Stimulated activated CD8-positive, alpha-beta memory T cell treated with anti-CD3 and anti-CD28 coated beads, Interleukin-12 subunit alpha, Interleukin-12 subunit beta, amount 100 ng/mL, for 24 hours (primary cell): ENCODE data around the gene WRNIP1.
A peak's percentile ranks its signal among the peaks of the same experiment; 100 is the strongest.

Source experiments
- DNase-seq: peaks from one replicate; pipeline ENCODE4 v3.0.0-alpha.2; 2020; ENCODE audit errors: extremely low read depth

WRNIP1 gene

DNA sequence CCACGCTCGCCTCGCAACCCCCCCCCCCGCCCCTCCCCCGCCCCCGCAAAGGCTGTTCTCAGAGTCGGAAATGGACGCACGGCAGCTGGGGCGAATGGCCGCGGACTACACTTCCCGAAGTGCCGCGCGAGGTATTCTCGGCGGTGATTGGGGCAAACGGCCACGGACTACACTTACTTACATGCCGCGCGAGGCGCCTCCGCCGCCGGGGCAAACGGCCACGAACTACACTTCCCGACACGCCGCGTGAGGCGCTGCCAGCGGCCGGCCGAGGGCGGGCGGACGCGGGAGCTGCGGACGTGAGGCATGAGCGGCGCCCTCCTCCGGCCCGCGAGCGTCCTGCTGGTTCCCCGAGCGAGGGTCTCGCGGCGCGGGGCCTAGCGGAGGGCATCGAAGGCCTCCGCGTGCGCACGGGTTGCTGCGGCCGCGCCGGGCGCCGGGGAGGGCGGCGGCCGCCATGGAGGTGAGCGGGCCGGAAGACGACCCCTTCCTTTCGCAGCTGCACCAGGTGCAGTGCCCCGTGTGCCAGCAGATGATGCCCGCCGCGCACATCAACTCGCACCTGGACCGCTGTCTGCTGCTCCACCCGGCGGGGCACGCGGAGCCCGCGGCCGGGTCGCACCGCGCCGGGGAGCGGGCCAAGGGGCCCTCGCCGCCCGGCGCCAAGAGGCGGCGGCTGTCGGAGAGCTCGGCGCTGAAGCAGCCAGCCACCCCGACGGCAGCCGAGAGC is at the start of gene WRNIP1:
WRNIP1 (plus strand) TSS at position 228 of the 730 bp plus-strand sequence; CDS start at position 458, 230 bp downstream.
- DNase-seq, result peak; percentile 90

DNA sequence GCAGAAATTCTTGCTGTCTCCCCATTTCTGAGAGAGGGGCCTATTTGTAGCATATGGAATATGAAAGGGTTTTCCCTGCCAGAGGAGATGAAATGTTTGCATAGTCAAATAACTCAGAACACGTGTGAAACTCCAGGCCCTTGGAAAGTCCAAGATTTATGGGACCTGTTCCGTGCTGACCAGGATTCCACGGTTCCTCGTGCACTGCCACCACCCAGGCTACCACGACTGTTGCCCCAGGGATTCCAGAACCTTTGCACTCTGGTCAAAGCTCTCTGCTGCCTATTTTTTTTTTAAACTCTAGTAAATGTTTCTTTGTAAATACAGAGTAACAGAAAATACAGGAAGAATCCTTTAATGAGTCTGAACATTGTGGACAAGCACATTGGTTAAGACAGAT is 49.5 kb upstream of the WRNIP1 start:
- no peak for DNase-seq

DNA sequence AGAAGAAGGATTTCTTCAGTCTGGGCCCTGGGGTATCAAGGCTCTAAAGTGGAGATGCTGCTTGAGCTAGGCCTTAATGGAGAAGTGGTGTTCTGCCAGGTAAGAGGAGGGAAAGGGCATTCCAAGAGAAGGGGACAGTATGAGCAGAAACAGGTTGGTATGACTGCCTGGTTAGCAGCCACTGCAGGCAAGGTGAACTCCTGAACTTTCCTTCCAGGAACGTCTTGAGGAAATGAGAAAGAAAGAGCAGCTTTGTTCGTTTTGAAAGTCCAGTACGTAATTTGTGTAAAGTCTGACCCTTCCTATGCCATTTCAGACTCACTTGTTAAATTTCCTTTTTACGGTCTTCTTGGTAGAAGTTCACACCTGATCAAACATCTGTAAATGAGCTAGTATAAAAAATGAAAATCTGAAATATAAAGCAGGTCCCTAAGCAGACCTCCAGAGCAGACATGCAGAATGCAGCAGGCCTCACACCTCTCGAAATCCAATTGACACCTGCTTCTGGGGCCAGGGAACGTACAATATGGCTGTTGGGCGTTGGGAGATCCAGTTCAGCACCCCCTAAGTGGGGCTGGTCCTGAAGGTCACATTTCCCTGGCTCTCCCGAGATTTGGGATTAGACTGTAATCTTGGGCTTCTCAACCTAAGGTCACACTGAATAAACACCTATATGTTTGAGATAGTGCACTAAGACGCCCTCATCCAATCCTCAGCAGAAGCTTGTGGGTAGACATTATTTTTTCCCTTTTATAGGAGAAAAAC is 48.1 kb upstream of the WRNIP1 start:
- no peak for DNase-seq

DNA sequence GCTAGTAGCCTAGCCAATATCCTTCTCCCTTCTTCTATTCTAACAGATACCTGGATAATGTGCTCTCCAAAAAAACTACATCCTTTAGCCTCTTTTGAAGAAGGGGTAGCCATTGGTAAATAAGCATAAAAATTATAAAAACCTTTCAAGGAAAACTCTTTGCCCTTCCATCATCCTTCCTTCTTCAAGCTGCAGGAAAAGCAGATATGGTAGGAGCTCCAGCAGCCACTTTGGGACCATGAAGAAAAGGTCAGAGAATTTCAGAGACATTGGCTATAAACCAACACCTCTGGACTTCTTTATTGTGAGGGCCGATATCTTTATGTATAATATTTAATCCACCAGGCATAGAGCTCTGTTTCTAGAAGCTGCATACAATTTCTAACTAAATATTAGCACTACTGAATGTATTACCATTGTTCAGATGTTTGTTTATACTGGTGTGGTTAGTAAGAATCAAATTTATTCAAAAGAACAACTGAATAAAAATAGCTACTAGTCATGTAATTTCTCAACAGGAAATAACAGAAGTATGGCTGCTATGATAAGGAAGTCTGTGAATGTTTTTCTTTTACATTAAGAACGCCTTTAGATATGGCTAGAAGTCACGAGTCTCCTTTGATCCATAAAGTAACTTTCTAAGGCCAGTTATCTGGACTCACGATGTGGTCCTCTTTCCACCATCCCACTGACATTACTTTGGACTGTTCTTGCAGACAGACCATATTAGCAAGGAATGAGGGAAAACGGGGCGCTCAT is 46.7 kb upstream of the WRNIP1 start:
- no peak for DNase-seq

DNA sequence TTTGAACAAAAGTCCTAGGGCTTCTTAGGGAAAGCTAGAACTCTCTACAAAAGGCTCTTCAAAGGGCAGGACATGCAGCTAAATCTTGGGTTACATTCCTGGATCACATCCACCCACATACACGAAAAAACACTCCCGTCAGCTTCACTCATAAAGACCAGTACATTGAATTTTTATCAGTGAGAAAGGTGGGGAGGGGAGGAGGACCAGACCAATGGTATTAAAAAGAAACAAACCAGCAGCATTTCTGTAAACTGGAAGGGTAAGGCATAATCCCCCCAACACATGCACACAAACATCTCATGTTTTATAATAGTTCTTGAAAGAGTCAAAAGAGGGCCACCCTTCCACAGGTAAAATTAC is 46.1 kb upstream of the WRNIP1 start:
- no peak for DNase-seq

DNA sequence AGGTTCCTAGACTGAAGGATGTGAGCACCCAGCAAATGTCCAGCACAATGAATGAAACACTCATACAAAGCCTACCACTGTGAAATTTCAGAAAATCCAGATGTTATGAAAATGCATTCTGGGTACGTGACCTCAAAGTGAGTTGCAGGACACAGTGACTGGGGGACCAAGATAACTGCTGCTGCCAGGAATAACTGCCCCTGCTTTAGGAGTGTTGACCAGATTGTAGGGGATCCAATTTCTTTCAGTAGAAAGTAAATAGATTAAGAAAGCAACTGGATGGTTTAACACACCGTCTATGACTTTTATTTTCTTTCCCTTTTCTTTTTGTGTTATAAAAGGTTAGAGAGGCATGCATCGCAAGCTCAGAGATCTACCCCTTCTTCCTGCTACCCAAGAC is 44.0 kb upstream of the WRNIP1 start:
- DNase-seq, result no peak

DNA sequence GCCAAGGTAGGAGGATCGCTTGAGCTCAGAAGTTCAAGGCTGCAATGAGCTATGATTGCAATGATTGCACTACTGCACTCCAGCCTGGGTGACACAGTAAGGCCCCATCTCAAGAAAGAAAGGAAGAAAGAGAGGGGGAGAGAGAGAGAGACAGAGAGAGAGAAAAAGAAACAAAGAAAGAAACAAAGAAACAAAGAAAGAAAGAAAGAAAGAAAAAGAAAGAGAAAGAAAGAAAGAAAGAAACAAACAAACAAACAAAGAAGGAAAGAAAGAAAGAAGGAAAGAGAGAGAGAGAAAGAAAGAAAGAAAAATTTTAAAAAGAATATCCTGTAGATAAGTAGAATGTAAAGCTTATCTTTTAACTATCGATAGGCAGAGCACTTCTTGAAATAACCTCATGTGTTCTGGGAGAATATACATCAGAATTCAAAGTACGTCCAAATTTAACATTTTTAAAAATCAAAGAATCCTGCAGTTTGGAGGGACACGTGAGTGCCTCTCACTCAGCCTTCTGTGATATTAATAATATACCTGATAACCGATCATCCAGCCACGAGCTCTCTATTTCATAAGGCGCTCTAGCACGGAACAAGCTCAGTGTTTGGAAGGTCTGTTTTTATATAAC is 39.7 kb upstream of the WRNIP1 start:
- DNase-seq, result no peak

DNA sequence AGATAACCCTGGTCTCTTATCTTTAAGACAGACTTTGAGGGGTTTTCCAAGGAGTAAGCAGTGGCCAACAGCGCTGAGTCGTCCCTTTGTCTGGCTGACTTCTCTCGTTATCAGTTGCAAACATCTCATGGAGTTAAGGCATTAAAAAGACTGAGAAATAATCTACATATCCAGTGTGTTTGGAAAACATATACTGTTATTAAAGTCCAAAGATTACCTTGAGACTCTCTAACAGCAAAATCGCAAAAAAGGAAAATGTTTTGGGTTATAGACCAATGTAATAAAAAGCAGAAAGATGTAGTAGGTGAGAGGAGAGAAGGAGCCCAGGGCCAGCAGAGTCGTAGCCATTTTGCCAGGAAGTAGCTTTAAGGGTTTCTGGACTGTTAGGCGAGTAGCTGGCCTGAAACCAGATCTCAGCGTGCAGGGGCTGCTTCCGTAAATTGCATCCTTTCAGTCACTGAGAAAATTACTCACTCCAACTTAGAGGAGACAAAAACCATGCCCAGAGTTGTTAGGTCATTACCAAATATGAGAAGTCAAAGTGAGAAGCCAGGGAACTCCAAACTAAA is 39.1 kb upstream of the WRNIP1 start:
- no peak for DNase-seq

DNA sequence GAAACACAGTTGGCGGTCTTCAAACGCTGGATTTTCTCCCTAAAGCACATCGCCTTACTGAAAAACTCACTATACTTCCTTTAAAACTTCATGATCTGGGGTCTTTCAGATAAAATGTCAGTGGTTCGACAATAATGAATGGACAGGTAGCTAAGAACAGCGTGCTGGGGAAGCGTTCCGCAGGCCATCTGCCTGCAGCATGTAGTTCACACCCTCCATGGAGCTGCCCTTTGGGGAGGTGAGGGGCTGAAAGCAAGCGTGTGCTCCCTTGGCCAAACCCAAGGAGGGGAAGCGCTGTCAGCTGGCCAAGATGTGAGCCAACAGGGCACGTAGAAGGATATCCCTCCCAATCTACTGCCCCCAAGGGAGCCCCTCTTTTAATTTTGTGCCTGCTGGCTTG is 35.3 kb upstream of the WRNIP1 start:
- no peak for DNase-seq

DNA sequence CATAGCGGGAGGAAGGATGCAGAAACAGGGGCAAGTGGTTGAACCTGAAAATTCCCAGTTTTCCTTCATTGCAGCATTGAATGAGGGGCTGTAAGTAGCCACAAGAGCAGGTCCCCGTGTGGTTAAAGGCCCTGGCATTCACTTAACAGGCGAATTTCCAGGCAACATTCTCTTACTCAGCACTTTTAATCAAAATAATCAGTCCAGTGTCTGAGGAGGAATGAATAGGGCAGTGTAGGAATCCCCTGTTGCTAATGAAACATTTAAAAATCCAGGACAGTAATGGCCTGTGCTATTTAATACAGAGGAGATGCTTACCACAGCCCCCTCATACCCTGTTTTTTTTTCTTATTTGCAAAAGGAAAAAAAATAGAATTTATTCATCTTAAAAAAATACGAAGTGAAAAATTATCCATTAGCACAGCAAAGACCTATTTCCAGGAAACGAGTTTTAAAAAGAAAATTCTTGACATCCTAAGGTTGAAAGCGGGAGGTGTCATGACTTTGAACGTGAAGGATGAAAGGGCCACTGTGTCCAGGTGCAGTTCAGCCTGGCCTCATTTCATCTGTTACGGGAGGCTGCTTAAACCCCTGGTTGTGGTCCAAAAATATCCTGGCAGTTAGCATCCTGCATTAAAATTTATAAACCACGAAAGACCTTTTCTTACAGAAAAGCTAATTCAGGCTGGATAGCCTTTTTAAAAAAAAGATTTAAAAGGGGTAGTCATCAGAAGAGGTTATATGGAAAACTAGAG is 34.7 kb upstream of the WRNIP1 start:
- DNase-seq, result no peak

DNA sequence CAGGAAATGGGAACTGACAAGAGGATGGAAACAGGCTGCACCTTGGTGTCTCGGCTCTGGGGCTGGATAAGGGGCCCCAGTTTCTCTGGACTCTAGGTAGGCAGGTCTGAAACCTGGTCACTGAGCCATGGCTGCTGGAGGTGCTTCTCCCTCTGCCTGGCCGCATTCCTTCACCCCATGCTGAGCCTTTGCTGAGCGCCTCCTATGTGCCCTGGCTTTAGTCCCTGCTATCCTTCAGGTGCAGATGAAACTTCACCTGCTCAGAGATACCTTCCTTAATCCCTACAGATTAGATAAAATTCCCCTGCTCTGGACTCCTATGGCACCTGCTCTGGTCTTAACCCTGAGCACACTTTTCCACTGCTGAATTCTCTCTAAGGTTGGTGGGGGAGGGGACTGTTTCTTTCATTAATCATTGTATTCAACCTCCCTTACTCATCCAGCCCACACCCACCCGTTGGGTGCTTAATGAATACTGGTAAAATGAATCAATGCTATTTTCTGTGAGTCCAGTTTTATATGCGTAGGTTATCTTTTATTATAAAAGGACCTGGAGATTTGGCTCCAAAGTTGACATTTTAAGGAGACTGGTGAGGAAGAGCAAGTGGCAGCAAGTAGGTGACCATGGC is 33.8 kb upstream of the WRNIP1 start:
- DNase-seq, result no peak

DNA sequence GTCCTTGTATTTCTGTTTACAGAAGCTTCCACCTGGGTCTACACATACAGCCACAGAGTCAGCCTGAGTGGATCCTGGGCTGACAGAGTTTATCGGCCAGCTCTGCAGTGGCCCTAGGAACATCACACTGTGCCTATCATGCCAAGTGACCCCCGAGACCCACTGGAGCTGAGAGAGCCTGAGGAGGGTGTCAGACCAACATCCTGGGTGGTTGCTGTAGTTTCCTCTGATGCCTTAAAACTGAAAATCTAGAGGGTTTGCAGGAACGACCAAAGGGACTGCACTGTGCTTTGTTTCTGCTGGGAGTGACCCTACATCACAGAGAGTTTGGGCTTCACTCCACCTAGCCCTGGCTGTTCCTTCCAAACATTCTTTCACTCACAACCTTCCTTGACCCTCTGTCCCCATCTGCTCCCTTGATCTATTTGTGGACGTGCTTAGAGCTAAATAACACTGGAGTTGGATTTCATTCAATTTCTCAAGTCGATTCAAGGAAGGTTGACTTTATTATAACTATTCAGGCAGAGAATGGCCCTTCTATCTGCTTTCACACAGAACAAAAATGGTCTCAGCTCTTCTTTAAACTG is 32.6 kb upstream of the WRNIP1 start:
- no peak for DNase-seq

DNA sequence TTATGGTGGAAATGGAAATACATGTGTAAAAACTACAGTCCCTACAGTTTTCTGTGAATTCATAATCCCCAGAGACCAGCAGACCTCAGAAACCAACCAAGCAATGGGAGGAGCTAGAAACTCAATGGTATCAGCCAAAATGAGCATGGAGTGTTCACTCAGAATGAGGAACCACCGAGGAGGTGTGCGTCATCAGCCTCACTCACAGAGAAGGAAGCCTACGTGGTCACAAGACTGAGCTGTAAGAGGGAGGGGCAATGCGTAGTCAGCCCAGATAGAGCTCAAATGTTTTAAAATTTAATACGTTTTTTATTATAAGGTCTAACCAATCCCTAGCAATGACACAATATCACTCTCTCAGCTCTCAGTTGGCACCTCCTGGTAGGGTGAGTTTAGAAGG is 31.9 kb upstream of the WRNIP1 start:
- no peak for DNase-seq

DNA sequence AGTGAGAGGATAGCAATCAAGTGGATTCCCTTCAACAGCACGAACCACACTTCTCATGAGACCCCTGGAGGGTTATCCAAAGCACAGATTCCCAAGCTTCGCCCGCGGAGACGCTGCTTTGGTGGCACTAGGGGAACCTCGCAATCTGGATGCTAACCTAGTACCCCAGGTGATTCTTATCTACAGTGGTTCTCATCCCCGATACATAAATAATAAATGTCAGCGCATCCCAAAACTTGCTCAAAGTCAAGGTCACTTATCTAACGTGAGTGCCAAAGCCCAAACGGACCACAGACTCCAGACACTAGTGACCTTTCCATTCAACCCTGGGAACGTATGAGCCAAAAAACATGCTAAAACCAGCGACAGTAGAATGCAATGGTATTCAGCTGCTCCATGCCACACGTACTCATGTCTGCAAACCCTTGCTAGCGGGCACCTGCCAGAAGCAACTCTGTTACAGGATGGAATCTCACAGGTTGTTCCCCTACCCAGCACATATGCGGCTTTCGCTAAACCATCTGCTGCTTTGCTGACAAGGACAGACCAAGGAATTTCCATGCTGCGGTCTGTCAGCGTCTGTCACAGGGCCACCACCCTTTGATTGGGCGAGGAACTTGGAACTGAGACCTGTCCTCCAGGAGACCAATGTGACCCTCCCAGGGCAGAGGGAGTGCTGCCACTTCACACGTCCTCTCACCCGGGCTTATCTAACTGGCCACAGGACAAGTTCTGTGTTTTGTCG is 31.3 kb upstream of the WRNIP1 start:
- DNase-seq, result no peak

DNA sequence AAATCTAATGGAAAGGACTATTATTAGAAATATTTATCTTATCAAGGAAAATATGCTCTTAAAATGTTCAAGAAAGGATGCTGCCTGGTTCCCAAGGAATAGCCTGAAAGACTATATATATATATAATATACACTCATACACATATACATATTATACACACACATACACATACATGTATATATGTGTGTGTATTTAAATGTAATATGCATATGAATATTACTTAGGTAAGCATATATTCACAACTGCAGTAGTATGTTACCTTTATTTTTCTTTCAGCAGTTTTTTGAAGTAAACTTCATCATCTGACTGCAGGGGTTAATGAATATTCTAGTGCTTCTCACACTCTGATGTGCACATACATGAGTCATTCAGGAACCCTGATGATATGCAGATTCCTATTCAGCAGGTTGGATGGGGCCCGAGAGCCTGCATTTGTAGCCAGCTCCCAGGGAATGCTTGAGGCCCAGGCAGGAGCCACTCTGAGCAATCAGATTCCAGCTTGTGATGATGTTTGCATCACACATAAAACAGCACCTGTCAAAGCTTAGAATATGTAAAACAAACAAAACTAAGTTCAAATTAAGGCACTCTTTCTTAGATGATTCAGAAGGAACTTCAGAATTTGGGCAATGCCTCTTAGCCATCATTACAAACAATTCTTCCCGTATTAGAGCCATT is 30.6 kb upstream of the WRNIP1 start:
- no peak for DNase-seq

DNA sequence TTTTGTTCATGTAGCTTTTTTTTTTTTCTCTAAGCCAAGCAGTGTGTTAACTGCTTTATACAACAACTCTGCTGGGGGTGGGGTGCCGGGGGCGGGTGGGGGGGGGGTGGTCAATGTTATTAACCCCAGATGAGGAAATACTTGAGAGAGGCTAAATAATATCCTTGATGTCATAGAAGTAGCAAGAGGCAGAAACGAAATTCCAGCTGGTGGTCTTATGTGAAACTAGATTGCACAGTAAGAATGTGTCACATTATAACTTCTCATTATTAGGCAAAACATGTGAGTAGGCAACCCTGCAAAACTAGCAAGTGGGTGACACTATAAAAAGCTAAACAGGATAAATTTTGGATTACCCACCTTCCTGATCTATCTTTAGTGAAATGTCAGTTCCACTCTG is 27.3 kb upstream of the WRNIP1 start:
- DNase-seq, result no peak

DNA sequence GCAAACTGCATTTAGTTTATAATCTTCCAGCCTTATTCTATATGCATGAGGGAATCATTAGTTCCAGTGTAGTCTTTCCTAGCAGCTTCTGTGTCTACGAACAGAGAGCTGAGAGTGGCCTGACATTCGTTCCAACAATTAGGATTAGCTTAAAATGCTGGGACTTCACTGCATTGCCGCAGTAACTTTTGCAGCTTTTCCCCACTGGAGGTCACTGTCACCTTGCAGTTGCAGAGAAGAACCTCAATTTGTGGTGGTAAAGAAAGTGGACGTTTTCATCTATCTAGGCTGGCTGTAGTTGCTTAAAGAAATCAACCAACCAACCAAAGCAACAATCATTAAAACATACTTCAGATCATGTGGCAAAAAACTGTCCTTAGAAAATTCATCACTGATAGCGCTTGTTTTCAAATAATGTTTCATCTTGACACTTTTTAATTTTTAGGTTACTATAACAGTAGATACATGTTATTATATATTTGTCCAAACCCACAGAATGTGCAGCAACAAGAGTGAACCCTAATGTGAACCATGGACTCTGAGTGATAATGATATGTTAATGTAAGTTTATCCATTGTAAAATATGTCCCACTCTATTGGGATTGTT is 26.7 kb upstream of the WRNIP1 start:
- DNase-seq, result no peak

DNA sequence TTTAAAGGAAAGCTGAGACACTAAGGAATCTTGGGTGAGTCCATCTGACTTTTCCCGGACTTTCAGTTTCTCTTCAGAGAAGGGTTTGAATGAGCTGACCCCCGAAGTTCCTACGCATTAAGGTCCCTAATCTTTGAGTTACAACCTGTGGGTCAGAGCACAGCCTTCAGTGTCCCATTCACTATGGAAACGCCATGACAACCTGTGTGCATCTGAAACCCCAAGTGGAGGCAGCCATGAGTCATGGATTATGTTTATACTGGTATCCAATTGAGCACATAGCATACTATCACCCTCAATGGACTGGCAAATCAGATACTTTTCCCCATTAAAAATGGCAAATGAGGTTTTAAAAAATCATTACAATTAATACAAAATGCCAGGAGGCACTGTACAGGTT is 25.9 kb upstream of the WRNIP1 start:
- DNase-seq, result no peak

DNA sequence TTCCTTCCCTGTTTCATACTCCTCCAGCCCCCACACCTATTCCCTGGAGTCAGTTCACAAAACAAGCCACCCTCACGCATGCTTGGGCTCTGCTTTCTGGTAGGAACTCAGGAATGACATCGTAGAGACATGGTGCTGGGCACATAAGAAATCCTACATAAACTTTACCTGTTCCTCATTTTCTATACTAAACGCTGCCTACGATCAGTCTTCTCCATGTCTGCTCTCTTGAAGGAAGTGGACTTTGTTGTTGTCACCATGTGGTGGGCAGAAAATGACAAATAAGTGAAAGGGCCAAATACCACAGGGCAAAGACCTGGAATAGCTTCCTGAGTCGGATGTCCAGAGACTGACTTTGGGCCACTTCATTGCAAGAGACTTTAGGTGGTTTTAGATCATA is 24.6 kb upstream of the WRNIP1 start:
- DNase-seq, result no peak
